Small intestine (tissue), 7 donors: ENCODE data around the gene HIRA. TPM values are rescaled to one million over a fixed set of nuclear protein-coding genes. Genes with fewer than 3 reads are reported as not detected.
A peak's percentile ranks its signal among the peaks of the same experiment; 100 is the strongest.
"Not testable (repeated sequence)": the region's sequence is repeated elsewhere in the genome, so short reads cannot be mapped to it uniquely, and the experiment has no call there.

Experiments
- DNase-seq, 2 donors: peaks; one replicate each; pipeline versions ENCODE4 v3.0.0 to v3.0.0-alpha.2; 2013
- FAIRE-seq: peaks from 2 replicates; lab custom pipeline; 2012; peaks lifted over from hg19 to GRCh38; lab: Jason Lieb, UNC
- H3K27ac ChIP-seq, 3 donors: one replicate each; pipeline ENCODE4 v1.5.1; 2013; ENCODE audit warnings: low read length in 2 of 3, mild to moderate bottlenecking in 2 of 3, control low read depth in 1 of 3, inconsistent platforms in 1 of 3, low read depth in 1 of 3, moderate library complexity in 1 of 3
- H3K27me3 ChIP-seq, 3 donors: one replicate each; pipeline ENCODE4 v1.6.1; 2013; ENCODE audit warnings: low read length in 3 of 3, inconsistent platforms in 1 of 3; ENCODE audit not compliant: control insufficient read depth in 3 of 3, insufficient read depth in 3 of 3
- H3K36me3 ChIP-seq, 3 donors: one replicate each; pipeline ENCODE4 v1.6.1; 2013; ENCODE audit warnings: low read length in 3 of 3, inconsistent platforms in 1 of 3, low read depth in 1 of 3, mild to moderate bottlenecking in 1 of 3, moderate library complexity in 1 of 3; ENCODE audit not compliant: control insufficient read depth in 3 of 3, insufficient read depth in 2 of 3
- H3K4me1 ChIP-seq, 3 donors: one replicate each; pipeline ENCODE4 v1.6.1; 2013; ENCODE audit warnings: low read length in 2 of 3, inconsistent platforms in 1 of 3, low read depth in 1 of 3, mild to moderate bottlenecking in 1 of 3, moderate library complexity in 1 of 3; ENCODE audit not compliant: control insufficient read depth in 3 of 3, insufficient read depth in 2 of 3
- H3K4me3 ChIP-seq, 3 donors: one replicate each; pipeline ENCODE4 v1.5.1; 2013; ENCODE audit warnings: low read length in 3 of 3, control low read depth in 1 of 3, inconsistent platforms in 1 of 3, low read depth in 1 of 3, mild to moderate bottlenecking in 1 of 3, moderate library complexity in 1 of 3
- H3K9me3 ChIP-seq, 2 donors: one replicate each; pipeline ENCODE4 v1.6.1; 2013; ENCODE audit warnings: low read depth in 1 of 2, low read length in 1 of 2; ENCODE audit not compliant: control insufficient read depth in 2 of 2, insufficient read depth in 1 of 2
- WGBS, 3 donors: extraction: QIAGEN DNeasy Blood & Tissue Kit; methylation state at CpG; one replicate each; pipeline ENCODE4 v1.1.7; 2013; 5-methylcytosine and 5-hydroxymethylcytosine counted together
- polyA plus RNA-seq, 4 donors: library from polyadenylated mRNA; stranded (reverse) in 3 of 4; unstranded in 1 of 4; fragments of 200-250 nt in 3 of 4; fragments of 120-200 nt in 1 of 4; gene quantifications; one replicate each; pipeline versions ENCODE4 v1.2.1 to v1.2.3, GENCODE V29; 2013
- donor health status: healthy with polysubstance abuse.
- donor health status: control.
- donor health status: control.
- donor health status: Bipolar disorder and iron deficiency.
- donor health status: healthy.

HIRA gene
- polyA plus RNA-seq, 4 donors: 15.7 to 29.3 (median 21.3) TPM

- H3K9me3 ChIP-seq: no peaks in the 10 kb centered on the region
- no peak overlapping the region for H3K27ac ChIP-seq
- FAIRE-seq (no peak), DNase-seq (no peak)
- peaks cover 3 to 22% (median 6%) of the 10 kb centered on the region in 3 donors for H3K4me1 ChIP-seq
- H3K4me3 ChIP-seq: no peak overlapping the region
- no peaks in the 10 kb centered on the region for H3K27me3 ChIP-seq
- 74 to 79% (median 77%) methylated on average over 2 of the region's 2 CpGs for WGBS, 3 donors
- H3K36me3 ChIP-seq: peaks cover 10 to 32% (median 12%) of the 10 kb centered on the region in 3 donors
Observed at GRCh38 chr22:19449422-19449767, 17.9 kb upstream of the HIRA start.

GRCh38 chr22:19448739-19449421 lies 17.3 kb upstream of the HIRA start:
- Histone ChIP-seq H3K36me3 (peaks cover 9 to 32% (median 12%) of the 10 kb centered on the region in 3 donors), H3K4me1 (peaks cover 3 to 22% (median 6%) of the 10 kb centered on the region in 3 donors), H3K27me3 (no peaks in the 10 kb centered on the region), H3K27ac (peak overlapping the region in 2 of 3 donors; percentile 84 to 98), H3K9me3 (no peaks in the 10 kb centered on the region), H3K4me3 (peak overlapping the region in 1 of 3 donors; percentile 64)
- FAIRE-seq (no peak), DNase-seq (no peak)
- 65 to 78% (median 76%) methylated on average over 5 of the region's 5 CpGs for WGBS, 3 donors

- peak overlapping the region; percentile 64 to 91 (median 71) for H3K4me3 ChIP-seq
- DNase-seq (peak; percentile 87 to 89), FAIRE-seq (no peak)
- peaks cover 3 to 22% (median 6%) of the 10 kb centered on the region in 3 donors for H3K4me1 ChIP-seq
- 7 to 13% (median 9%) methylated on average over 14 of the region's 14 CpGs for WGBS, 3 donors
- H3K27ac ChIP-seq: peak overlapping the region; percentile 75 to 98 (median 84)
- no peaks in the 10 kb centered on the region for H3K27me3 ChIP-seq
- H3K9me3 ChIP-seq: no peaks in the 10 kb centered on the region
- peaks cover 5 to 31% (median 9%) of the 10 kb centered on the region in 3 donors for H3K36me3 ChIP-seq
Observed at GRCh38 chr22:19448076-19448607, 16.6 kb upstream of the HIRA start.

- H3K27ac ChIP-seq: peak within 1 kb of the TSS; percentile 84 to 98 (median 89)
- H3K9me3 ChIP-seq: no peaks in the 10 kb centered on the region
- H3K4me3 ChIP-seq: peak within 1 kb of the TSS; percentile 64 to 91 (median 71)
- 0 to 1% (median 0%) methylated on average over 79 to 92 of the region's 92 CpGs for WGBS, 3 donors
- H3K27me3 ChIP-seq: no peaks in the 10 kb centered on the region
- H3K36me3 ChIP-seq: peaks cover 4 to 35% (median 9%) of the 10 kb centered on the region in 3 donors
- DNase-seq (peak; percentile 95), FAIRE-seq (no peak)
- H3K4me1 ChIP-seq: peaks cover 3 to 22% (median 6%) of the 10 kb centered on the region in 3 donors
Observed at GRCh38 chr22:19447330-19448075, 16.0 kb upstream of the HIRA start, which contains the start of gene C22orf39. C22orf39 (minus strand) TSS chr22:19447711; CDS start chr22:19447688, 23 bp downstream.

- Histone ChIP-seq H3K36me3 (peaks cover 2 to 36% (median 4%) of the 10 kb centered on the region in 3 donors), H3K27me3 (no peaks in the 10 kb centered on the region), H3K4me3 (peak overlapping the region; percentile 64 to 91 (median 71)), H3K9me3 (no peaks in the 10 kb centered on the region), H3K27ac (peak overlapping the region; percentile 84 to 98 (median 89)), H3K4me1 (peaks cover 3 to 22% (median 6%) of the 10 kb centered on the region in 3 donors)
- FAIRE-seq (no peak), DNase-seq (no peak)
- 18 to 22% (median 19%) methylated on average over 22 of the region's 22 CpGs for WGBS, 3 donors
Observed at GRCh38 chr22:19446603-19447329, 15.2 kb upstream of the HIRA start.

- H3K36me3 ChIP-seq: peaks cover 0 to 40% (median 0%) of the 10 kb centered on the region in 3 donors
- 92 to 96% (median 92%) methylated on average over 9 of the region's 9 CpGs for WGBS, 3 donors
- H3K9me3 ChIP-seq, H3K4me3 ChIP-seq, DNase-seq, H3K27ac ChIP-seq, H3K27me3 ChIP-seq, FAIRE-seq: not testable (repeated sequence)
- H3K4me1 ChIP-seq: peaks cover 3 to 22% (median 6%) of the 10 kb centered on the region in 3 donors
Observed at GRCh38 chr22:19445279-19445982, 13.9 kb upstream of the HIRA start.

- no peak overlapping the region for H3K27ac ChIP-seq
- DNase-seq (no peak), FAIRE-seq (no peak)
- peaks cover 0 to 36% (median 0%) of the 10 kb centered on the region in 3 donors for H3K36me3 ChIP-seq
- no peaks in the 10 kb centered on the region for H3K27me3 ChIP-seq
- H3K4me3 ChIP-seq: no peak overlapping the region
- peaks cover 3 to 16% (median 6%) of the 10 kb centered on the region in 3 donors for H3K4me1 ChIP-seq
- H3K9me3 ChIP-seq: no peaks in the 10 kb centered on the region
- 74 to 89% (median 79%) methylated on average over 7 of the region's 7 CpGs for WGBS, 3 donors
Observed at GRCh38 chr22:19443544-19444211, 12.1 kb upstream of the HIRA start.
